Epithelial cell of prostate (primary cell): ENCODE measurements around the gene EIF5B.
"Not testable (repeated sequence)": the region's sequence is repeated elsewhere in the genome, so short reads cannot be mapped to it uniquely, and the experiment has no call there.

Experiments used
- DNase-seq: peaks from one replicate; pipeline ENCODE4 v3.0.0-alpha.2; 2011; ENCODE audit warnings: low read depth, low spot score
- H3K27ac ChIP-seq: fragments of 450-650 bp; 2 replicates; pipeline ENCODE4 v1.5.1; 2017; ENCODE audit warnings: mild to moderate bottlenecking

EIF5B gene, protein sequence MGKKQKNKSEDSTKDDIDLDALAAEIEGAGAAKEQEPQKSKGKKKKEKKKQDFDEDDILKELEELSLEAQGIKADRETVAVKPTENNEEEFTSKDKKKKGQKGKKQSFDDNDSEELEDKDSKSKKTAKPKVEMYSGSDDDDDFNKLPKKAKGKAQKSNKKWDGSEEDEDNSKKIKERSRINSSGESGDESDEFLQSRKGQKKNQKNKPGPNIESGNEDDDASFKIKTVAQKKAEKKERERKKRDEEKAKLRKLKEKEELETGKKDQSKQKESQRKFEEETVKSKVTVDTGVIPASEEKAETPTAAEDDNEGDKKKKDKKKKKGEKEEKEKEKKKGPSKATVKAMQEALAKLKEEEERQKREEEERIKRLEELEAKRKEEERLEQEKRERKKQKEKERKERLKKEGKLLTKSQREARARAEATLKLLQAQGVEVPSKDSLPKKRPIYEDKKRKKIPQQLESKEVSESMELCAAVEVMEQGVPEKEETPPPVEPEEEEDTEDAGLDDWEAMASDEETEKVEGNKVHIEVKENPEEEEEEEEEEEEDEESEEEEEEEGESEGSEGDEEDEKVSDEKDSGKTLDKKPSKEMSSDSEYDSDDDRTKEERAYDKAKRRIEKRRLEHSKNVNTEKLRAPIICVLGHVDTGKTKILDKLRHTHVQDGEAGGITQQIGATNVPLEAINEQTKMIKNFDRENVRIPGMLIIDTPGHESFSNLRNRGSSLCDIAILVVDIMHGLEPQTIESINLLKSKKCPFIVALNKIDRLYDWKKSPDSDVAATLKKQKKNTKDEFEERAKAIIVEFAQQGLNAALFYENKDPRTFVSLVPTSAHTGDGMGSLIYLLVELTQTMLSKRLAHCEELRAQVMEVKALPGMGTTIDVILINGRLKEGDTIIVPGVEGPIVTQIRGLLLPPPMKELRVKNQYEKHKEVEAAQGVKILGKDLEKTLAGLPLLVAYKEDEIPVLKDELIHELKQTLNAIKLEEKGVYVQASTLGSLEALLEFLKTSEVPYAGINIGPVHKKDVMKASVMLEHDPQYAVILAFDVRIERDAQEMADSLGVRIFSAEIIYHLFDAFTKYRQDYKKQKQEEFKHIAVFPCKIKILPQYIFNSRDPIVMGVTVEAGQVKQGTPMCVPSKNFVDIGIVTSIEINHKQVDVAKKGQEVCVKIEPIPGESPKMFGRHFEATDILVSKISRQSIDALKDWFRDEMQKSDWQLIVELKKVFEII

GRCh38 chr2:99337113-99338028, at the start of gene EIF5B:
TSS of gene EIF5B (plus strand) at chr2:99337389. CDS start at chr2:99337555, 166 bp downstream.
- H3K27ac ChIP-seq: peak within 1 kb of the TSS; percentile 93
- peak; percentile 68 for DNase-seq

- no peak for DNase-seq
Observed at GRCh38 chr2:99297994-99298393, 39.2 kb upstream of the EIF5B start.

GRCh38 chr2:99299580-99299979, 37.6 kb upstream of the EIF5B start:
- no peak overlapping the region for H3K27ac ChIP-seq
- DNase-seq: no peak

More at GRCh38 chr2:99297994-99298393, 39.2 kb upstream of the EIF5B start:
- H3K27ac ChIP-seq: no peak overlapping the region

- not testable (repeated sequence) for H3K27ac ChIP-seq, DNase-seq
Observed at GRCh38 chr2:99301097-99301496, 36.1 kb upstream of the EIF5B start, which contains the start of gene LYG1. TSS of gene LYG1 (minus strand) at chr2:99301197. CDS start at chr2:99295670, 5,527 bp downstream.

DNA sequence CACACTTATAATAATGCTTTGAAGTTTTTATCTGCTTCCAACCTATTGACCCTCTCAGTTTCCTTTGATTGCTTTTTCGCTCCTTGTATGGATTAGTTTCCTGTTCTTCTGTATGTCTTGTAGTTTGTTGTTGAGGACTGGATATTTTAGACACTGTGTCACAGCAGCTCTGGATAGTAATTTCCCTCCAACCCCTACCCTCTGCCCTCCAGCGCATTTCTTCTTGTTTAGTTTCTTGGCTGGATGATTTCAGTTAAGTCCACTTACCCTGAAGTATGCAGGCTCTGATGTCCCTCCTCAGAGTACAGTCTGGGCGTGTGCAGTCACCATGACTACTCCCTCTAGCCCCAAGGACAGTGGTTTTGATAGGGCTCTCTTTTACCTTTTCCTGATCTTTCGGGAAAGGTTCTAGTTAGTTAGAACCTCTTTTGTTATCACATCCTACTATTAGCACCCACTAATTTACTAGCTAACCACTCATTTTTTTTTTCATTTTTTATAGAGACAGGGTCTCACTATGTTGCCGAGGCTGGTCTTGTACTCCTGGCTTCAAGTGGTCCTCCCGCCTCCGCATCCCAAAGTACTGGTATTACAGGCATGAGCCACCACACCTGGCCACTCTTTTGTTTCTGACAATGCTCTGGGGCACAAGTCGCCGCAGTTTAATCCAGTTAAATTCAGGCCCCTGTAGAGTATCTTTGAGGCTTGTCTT, 19.9 kb upstream of the EIF5B start:
- no peak overlapping the region for H3K27ac ChIP-seq
- DNase-seq: no peak

DNA sequence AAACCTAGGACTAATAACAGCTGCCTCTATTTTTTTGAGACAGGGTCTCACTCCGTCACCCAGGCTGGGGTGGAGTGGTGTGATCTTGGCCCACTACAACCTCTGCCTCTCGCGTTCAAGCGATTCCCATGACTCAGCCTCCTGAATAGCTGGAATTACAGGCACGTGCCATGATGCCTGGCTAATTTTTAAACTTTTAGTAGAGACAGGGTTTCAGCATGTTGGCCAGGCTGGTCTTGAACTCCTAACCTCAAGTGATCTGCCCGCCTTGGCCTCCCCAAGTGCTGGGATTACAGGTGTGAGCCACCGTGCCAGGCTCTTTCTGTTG, 19.4 kb upstream of the EIF5B start:
- H3K27ac ChIP-seq, DNase-seq: not testable (repeated sequence)

DNA sequence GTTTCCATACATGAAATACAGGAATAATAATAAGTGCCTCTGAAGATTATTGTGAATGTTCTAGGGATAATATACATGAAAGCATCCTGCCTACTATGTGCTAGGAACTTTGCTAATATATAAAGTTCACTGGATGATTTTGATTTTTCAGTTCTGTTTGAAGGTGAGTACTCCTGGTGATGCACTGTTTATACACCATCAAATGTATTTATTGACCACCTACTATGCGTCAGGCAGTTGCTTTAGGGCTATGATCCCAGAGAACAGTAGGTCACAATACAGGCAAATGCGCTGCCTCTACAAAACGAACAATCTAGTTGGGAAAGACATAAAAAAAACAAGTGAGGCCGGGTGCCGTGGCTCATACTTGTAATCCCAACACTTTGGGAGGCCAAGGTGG, 11.8 kb upstream of the EIF5B start:
- no peak for DNase-seq
- no peak overlapping the region for H3K27ac ChIP-seq

DNA sequence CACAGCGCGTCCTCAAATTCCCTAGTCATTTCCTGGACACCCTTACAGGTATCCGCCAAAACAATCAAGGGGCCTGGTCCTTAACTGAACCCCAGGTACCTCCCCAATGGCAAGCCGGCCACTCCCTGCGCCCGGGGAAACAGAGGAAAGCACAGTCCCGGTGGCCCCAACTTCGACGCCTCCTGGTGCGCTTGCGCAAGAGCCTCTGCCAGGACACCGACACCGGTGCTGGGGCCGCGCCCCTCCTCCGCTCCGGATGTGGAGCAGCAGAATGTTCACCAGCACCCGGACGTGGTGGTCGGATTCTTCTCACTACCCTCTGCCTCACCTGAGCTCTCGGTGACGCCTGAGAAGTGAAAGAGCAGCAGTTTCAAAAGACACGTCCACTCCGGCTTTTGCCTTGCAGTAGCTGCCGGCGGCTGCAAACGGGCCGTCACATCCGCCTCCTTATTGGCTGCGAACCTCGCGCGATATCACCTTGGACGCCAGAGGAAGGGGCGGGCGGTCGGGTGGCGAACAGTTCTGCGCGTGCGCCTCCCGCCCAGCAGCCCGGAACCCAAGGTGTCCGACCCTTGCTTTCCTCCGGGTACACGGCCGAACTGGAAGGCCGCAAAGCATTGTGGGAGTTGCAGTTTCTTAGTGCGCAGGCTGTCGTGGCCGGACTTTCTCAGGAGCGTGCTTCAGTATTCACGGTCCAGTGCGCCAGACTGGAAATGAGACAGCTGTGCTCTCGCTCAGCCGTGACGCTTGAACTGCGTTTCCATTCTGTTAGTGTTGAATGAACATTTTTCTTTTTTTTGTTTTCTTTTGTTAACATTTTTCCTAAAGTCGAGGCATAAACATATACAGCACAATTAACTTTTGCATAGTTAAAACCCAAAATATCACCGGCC, 1.0 kb upstream of the EIF5B start, which contains the start of gene TXNDC9:
Gene TXNDC9, minus strand, starts transcription at position 423 of the 893 bp plus-strand sequence. CDS start 3,123 bp downstream, outside the sequence.
- peak; percentile 99 for DNase-seq
- peak within 1 kb of the TSS; percentile 93 for H3K27ac ChIP-seq

DNA sequence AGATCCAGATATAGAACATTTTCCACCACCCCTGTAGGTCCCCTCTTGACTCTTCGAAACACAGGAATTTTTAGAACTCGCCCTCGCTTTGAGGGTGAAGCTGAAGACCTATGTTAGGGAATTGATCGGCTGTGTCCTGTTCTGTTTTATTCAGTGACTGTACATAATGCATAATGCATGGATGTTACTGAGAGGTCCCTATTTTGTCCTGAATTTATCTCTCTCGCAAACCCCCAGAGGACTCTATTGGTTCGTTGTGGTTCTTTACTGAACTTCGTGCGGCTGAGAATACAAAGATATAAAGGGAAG, 431 bp upstream of the EIF5B start:
- no peak for DNase-seq
- H3K27ac ChIP-seq: peak overlapping the region; percentile 93

- DNase-seq: no peak
Observed at GRCh38 chr2:99338029-99338585, 918 bp downstream of the EIF5B start.

DNA sequence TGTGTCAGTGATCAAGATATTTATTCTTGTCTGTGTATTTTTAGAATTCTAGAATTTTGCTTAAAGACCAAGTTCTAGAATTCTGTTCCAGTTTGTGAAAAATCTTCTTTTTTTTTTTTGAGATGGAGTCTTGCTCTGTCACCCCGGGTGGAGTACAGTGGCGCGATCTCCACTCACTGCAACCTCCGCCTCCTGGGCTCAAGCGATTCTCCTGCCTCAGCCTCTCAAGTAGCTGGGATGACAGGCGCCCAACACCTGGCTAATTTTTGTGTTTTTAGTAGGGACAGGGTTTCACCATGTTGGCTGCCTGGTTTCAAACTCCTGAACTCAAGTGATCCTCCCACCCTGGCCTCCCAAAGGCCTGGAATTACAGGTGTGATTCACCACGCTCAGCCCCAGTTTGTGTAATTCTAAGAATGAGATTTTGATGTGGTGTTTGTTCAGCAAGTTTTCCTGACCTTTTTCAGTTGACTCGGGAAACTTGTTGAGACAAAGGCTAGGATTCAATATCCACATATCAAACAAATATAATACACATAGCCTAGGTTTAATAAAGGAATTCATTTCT, 3.6 kb downstream of the EIF5B start:
- no peak for DNase-seq

More at GRCh38 chr2:99338029-99338585, 918 bp downstream of the EIF5B start:
- H3K27ac ChIP-seq: peak overlapping the region; percentile 93

DNA sequence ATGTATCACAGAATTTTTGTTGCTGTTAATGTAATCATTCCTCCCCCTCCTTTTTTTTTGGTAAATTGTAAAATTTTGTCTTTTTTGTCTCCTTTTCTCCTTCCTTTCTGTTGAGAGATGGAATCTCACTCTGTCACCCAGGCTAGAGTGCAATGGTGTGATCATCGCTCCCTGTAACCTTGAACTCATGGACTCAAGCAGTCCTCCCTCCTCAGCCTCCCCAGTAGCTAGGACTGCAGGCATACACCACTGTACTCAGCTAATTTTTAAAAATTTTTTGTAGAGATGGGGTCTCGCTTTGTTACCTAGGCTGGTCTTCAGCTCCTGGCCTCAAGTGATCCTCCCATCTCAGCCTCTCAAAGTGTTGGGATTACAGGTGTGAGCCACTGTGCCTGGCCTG, 5.3 kb downstream of the EIF5B start:
- no peak for DNase-seq
- no peak overlapping the region for H3K27ac ChIP-seq

More for the DNA sequence above, 3.6 kb downstream of the EIF5B start:
- peak overlapping the region; percentile 14 for H3K27ac ChIP-seq

GRCh38 chr2:99345446-99345845, 8.3 kb downstream of the EIF5B start:
- H3K27ac ChIP-seq, DNase-seq: not testable (repeated sequence)

DNA sequence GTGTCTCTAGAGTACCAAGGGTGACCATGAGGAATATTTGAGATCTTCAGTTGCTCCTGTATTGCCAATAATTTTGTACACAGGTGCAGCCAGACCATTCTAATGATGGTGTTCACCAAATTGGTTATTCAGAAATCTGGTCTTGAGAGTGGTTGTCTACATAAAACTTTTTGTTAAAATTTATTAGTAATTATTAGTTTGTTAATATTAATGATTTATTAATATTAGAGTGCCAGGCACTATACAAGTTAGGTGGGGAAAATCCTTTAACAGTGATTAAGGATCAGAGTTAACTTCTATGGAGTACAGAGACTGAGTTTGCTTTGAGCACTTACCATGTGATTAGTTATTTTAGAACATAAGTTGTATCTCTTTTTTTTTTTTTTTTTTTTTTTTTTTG, 9.0 kb downstream of the EIF5B start:
- DNase-seq: no peak
- no peak overlapping the region for H3K27ac ChIP-seq

DNA sequence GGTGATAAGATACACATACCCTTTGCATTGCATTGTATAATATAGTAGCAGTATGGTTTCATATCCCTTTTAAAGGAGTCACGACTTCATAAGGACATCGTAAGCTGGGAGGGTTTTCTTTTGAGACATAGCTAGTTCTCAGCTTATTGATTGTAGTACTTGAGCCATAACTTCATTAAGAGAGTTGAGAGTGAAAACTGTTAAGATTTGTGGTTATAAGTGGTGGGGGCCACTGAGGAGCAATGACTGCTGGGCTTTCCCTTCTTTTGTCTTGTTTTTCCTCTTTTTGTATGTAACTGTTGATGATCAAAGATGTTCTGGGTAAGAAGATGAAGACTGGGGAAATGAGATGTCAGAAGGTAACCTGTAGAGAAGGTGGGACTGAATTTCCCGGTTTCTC, 11.0 kb downstream of the EIF5B start:
- no peak for DNase-seq
- no peak overlapping the region for H3K27ac ChIP-seq

- H3K27ac ChIP-seq: no peak overlapping the region
- DNase-seq: no peak
Observed at GRCh38 chr2:99350194-99350593, 13.0 kb downstream of the EIF5B start.

DNA sequence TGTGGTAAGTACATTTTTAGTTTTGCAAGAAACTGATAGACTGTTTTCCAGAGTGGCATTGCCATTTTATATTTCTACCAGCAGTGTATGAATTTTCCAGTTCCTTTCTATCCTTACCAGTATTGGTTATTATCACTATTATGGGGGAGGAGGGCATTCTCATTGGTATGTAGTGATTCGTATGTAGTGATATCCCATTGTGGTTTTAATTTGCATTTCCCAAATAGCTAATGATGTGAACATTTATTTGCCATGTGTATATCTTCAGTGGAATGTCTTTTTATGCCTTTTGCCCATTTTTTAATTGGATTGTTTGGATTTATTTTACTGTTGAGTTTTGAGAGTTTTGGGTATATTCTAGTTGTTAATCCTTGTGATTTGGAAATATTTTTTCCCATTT, 16.9 kb downstream of the EIF5B start:
- no peak overlapping the region for H3K27ac ChIP-seq
- no peak for DNase-seq
